Stimulated activated CD4-positive, alpha-beta T cell treated with anti-CD3 and anti-CD28 coated beads, Interleukin-15, amount 100 ng/mL, for 24 hours (primary cell): Measurements from ENCODE around the gene NFKBIB.
A peak's percentile ranks its signal among the peaks of the same experiment; 100 is the strongest.

Source experiments
- DNase-seq: peaks from one replicate; pipeline ENCODE4 v3.0.0-alpha.2; 2020

Gene NFKBIB

GRCh38 chr19:38905620-38906019, 5.9 kb downstream of the NFKBIB start:
- DNase-seq = no peak

GRCh38 chr19:38907227-38907626, 7.5 kb downstream of the NFKBIB start:
- no peak for DNase-seq

GRCh38 chr19:38907670-38908069, 7.9 kb downstream of the NFKBIB start:
- DNase-seq = no peak

GRCh38 chr19:38908911-38909310, 9.1 kb downstream of the NFKBIB start:
- no peak for DNase-seq

GRCh38 chr19:38910488-38910887, 10.7 kb downstream of the NFKBIB start:
- no peak for DNase-seq

- DNase-seq = no peak
Measured at GRCh38 chr19:38911388-38912001, 11.7 kb downstream of the NFKBIB start.

GRCh38 chr19:38912600-38913514, 13.1 kb downstream of the NFKBIB start:
- peak; percentile 23 for DNase-seq

- DNase-seq = no peak
Measured at GRCh38 chr19:38913958-38914357, 14.2 kb downstream of the NFKBIB start.

- DNase-seq = no peak
Measured at GRCh38 chr19:38915329-38916321, 15.9 kb downstream of the NFKBIB start.

- DNase-seq = no peak
Measured at GRCh38 chr19:38917516-38917915, 17.7 kb downstream of the NFKBIB start.

- DNase-seq = no peak
Measured at GRCh38 chr19:38917921-38918491, 18.2 kb downstream of the NFKBIB start.

- no peak for DNase-seq
Measured at GRCh38 chr19:38918526-38918925, 18.8 kb downstream of the NFKBIB start.

GRCh38 chr19:38919837-38920601, 20.2 kb downstream of the NFKBIB start:
- DNase-seq = no peak

- DNase-seq = no peak
Measured at GRCh38 chr19:38920602-38921419, 21.0 kb downstream of the NFKBIB start.

GRCh38 chr19:38921420-38922274, 21.9 kb downstream of the NFKBIB start:
- no peak for DNase-seq

GRCh38 chr19:38922482-38922881, 22.7 kb downstream of the NFKBIB start:
- DNase-seq = no peak

GRCh38 chr19:38924388-38924787, 24.6 kb downstream of the NFKBIB start:
- no peak for DNase-seq

GRCh38 chr19:38928391-38929001, 28.7 kb downstream of the NFKBIB start:
- DNase-seq = no peak
